GM12878 (cell line): ENCODE data around the gene ENG. TPM values are rescaled to one million over a fixed set of nuclear protein-coding genes. Genes with fewer than 3 reads are reported as not detected.

ENCODE experiments used
- ETV6 ChIP-seq, 2 experiments: fragments of 450-650 bp in 1 of 2; IDR thresholded peaks in 1 of 2; conservative IDR thresholded peaks in 1 of 2; 2 replicates each; pipeline ENCODE4 v1.6.1; 2014; ENCODE audit warnings: antibody characterized with exemption in 1 of 2, borderline replicate concordance in 1 of 2, low read depth in 1 of 2, mild to moderate bottlenecking in 1 of 2, moderate library complexity in 1 of 2
- GATAD2B ChIP-seq: fragments of 450-650 bp; conservative IDR thresholded peaks from 2 replicates; pipeline ENCODE4 v1.6.1; 2017; ENCODE audit warnings: low read depth, mild to moderate bottlenecking, moderate library complexity
- HDGF ChIP-seq: fragments of 450-650 bp; IDR thresholded peaks from 2 replicates; pipeline ENCODE4 v1.6.1; 2016; ENCODE audit warnings: antibody characterized with exemption
- KAT2A ChIP-seq: conservative IDR thresholded peaks from 2 replicates; pipeline ENCODE4 v1.6.1; 2011; ENCODE audit warnings: low read depth, low read length; ENCODE audit not compliant: control insufficient read depth
- MEF2A ChIP-seq: IDR thresholded peaks from 2 replicates; pipeline ENCODE4 v1.6.1; 2011; ENCODE audit warnings: low read depth, mild to moderate bottlenecking, low read length, moderate library complexity; ENCODE audit not compliant: insufficient read depth
- NR2C2 ChIP-seq: IDR thresholded peaks from 2 replicates; pipeline ENCODE4 v1.6.1; 2011; ENCODE audit warnings: borderline replicate concordance, low read depth; ENCODE audit not compliant: control insufficient read depth, insufficient read length
- SMARCA5 ChIP-seq: fragments of 450-650 bp; IDR thresholded peaks from 2 replicates; pipeline ENCODE4 v1.6.1; 2017; ENCODE audit warnings: mild to moderate bottlenecking
- polyA plus RNA-seq, 11 experiments: library from polyadenylated mRNA; depleted of rRNA in 4 of 11; unstranded in 6 of 11; stranded (reverse) in 5 of 11; fragments of >200 nt; fragmentation: Nextera tagmentation in 4 of 11; fragmentation: Illumina TruSeq in 1 of 11; extraction: Ambion mirVana in 4 of 11; extraction: Trizol in 1 of 11; gene quantifications; 1 replicate in 1 of 11; 2 replicates in 10 of 11; pipeline versions ENCODE4 v1.2.1 to v1.2.3, GENCODE V29; 2011 to 2016; ENCODE audit warnings: inconsistent platforms in 2 of 11, missing spikeins in 2 of 11, low read depth in 1 of 11
- total RNA-seq, 4 experiments: library from RNA; depleted of rRNA in 3 of 4; stranded (reverse); fragments of >200 nt in 3 of 4; fragmentation: Illumina TruSeq in 1 of 4; extraction: Trizol in 1 of 4; gene quantifications; 2 replicates each; pipeline versions ENCODE4 v1.2.1 to v1.2.3, GENCODE V29; 2013 to 2021
- TF ChIP-seq, protein P1 (sequence below): fragments of 450-650 bp; conservative IDR thresholded peaks from 2 replicates; pipeline ENCODE4 v1.6.1; 2017; ENCODE audit warnings: mild to moderate bottlenecking, moderate library complexity

ENG gene
- total and polyA plus RNA-seq, 10 of the 15 experiments (the other 5 are each of a cell fraction or from before 2014, with no cell fraction given), result 0.14 to 10.1 (median 2.0) TPM

DNA sequence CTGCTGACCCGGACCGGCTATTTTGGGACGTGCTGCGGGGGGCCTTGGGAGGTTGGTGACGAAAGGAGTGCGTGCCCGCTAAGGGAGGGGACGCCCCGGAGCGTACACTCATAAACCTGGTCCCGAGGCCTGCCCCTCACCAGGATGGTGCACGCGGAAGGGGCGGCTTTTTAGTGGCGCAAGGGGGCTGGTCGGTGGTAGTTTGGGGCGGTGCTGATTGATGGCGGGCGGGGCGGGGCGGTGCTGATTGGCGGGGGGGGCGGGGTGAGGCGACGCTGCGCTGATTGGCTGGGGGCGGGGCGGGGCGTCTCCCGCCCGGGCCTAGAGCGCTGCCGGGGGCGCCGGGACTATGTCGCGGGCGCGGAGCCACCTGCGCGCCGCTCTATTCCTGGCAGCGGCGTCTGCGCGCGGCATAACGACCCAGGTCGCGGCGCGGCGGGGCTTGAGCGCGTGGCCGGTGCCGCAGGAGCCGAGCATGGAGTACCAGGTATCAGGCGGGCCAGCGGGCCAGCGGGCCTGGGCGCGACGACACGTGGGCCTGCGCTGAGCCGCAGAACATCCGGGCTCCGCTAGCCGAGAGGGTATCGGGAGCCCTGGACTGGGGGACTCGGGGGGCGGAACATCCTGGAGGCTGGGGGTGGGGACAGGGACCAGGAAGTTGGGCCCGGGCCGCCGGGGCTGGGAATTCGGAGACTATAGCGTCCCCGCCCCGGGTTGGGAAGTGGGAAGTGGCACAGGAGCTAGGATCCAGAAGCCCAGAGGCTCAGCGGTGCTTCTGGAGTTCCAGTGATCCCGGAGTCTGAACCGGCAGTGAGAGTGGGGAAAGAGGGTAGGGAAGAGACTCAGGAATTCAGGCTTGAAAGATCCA lies 51.6 kb downstream of the ENG start, which contains the start of gene FPGS (continued):
- TF ChIP-seq MEF2A (no peak), GATAD2B (peak; percentile 87; the same call in 1 of the 2 replicates), KAT2A (no peak), HDGF (0 out of 2 replicates have a peak, but pooled peaks have one; percentile 61), ETV6 (conservative IDR thresholded peaks at IDR 0.05 in 1 of 2, IDR thresholded peaks at IDR 0.05 in 1 of 2; ENCODE audit: borderline replicate concordance in 1 of 2, low read depth in 1 of 2) (no peak), NR2C2 (no peak), SMARCA5 (peak; percentile 37; the same call in 1 of the 2 replicates)
- TF ChIP-seq, protein P1, sequence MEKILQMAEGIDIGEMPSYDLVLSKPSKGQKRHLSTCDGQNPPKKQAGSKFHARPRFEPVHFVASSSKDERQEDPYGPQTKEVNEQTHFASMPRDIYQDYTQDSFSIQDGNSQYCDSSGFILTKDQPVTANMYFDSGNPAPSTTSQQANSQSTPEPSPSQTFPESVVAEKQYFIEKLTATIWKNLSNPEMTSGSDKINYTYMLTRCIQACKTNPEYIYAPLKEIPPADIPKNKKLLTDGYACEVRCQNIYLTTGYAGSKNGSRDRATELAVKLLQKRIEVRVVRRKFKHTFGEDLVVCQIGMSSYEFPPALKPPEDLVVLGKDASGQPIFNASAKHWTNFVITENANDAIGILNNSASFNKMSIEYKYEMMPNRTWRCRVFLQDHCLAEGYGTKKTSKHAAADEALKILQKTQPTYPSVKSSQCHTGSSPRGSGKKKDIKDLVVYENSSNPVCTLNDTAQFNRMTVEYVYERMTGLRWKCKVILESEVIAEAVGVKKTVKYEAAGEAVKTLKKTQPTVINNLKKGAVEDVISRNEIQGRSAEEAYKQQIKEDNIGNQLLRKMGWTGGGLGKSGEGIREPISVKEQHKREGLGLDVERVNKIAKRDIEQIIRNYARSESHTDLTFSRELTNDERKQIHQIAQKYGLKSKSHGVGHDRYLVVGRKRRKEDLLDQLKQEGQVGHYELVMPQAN, result peak; percentile 99
